Duodenal mucosa (tissue), 2 donors: ENCODE data around the gene SACS.
"Not testable (repeated sequence)": the region's sequence is repeated elsewhere in the genome, so short reads cannot be mapped to it uniquely, and the experiment has no call there.

Source experiments
- H3K27ac ChIP-seq: one replicate; pipeline ENCODE4 v1.7.0; 2013; ENCODE audit warnings: low read depth, low read length
- H3K27me3 ChIP-seq, 2 donors: one replicate each; pipeline ENCODE4 v1.7.0; 2013; ENCODE audit warnings: low read length in 2 of 2, control low read depth in 1 of 2; ENCODE audit not compliant: insufficient read depth in 2 of 2, control insufficient read depth in 1 of 2
- H3K36me3 ChIP-seq, 2 donors: one replicate each; pipeline ENCODE4 v1.7.0; 2013; ENCODE audit warnings: low read length in 2 of 2, control low read depth in 1 of 2; ENCODE audit not compliant: insufficient read depth in 2 of 2, control insufficient read depth in 1 of 2
- H3K4me1 ChIP-seq, 2 donors: one replicate each; pipeline ENCODE4 v1.7.0; 2013; ENCODE audit warnings: low read length in 2 of 2, control low read depth in 1 of 2; ENCODE audit not compliant: insufficient read depth in 2 of 2, control insufficient read depth in 1 of 2
- H3K4me3 ChIP-seq, 2 donors: one replicate each; pipeline ENCODE4 v1.7.0; 2013; ENCODE audit warnings: low read length in 2 of 2, low read depth in 1 of 2
- H3K9ac ChIP-seq, 2 donors: one replicate each; pipeline ENCODE4 v1.7.0; 2013; ENCODE audit warnings: low read length in 2 of 2, low read depth in 1 of 2
- H3K9me3 ChIP-seq, 2 donors: one replicate each; pipeline ENCODE4 v1.7.0; 2013; ENCODE audit warnings: low read length in 2 of 2, control low read depth in 1 of 2; ENCODE audit not compliant: control insufficient read depth in 1 of 2

The SACS gene

DNA sequence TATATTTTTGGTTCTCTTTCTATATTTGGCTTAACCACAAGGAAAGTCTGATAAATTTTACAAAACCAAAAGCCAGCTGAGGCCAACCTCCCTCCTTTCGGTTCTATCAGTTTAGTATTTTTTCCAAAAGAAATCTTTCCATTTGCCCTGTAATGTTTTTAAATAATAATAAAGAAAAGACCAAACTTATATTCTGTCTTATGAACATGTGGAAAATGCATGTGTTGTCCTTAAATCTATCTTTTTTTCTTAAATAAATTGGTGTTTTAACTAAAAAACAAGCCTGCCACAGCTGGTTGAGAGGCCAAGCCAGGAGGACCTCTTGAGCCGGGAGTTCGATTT lies 113.6 kb downstream of the SACS start:
- no peaks in the 10 kb centered on the region for H3K36me3 ChIP-seq
- no peaks in the 10 kb centered on the region for H3K9me3 ChIP-seq
- no peaks in the 10 kb centered on the region for H3K27me3 ChIP-seq
- no peak overlapping the region for H3K9ac ChIP-seq
- peaks cover 0 to 4% of the 10 kb centered on the region in 2 donors for H3K4me1 ChIP-seq
- H3K27ac ChIP-seq, result no peak overlapping the region
- no peak overlapping the region for H3K4me3 ChIP-seq

DNA sequence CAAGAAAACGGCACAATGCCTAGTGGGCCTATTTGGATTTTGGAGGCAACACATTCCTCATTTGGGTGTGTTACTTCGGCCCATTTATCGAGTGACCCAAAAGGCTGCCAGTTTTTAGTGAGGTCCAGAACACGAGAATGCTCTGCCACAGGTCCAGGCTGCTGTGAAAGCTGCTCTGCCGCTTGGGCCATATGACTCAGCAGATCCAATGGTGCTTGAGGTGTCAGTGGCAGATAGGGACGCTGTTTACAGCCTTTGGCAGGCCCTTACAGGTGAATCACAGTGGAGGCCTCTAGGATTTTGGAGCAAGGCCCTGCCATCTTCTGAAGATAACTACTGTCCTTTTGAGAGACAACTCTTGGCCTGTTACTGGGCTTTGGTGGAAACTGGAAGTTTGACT lies 118.7 kb downstream of the SACS start:
- not testable (repeated sequence) for H3K36me3 ChIP-seq, H3K4me1 ChIP-seq, H3K4me3 ChIP-seq, H3K9me3 ChIP-seq, H3K27ac ChIP-seq, H3K27me3 ChIP-seq, H3K9ac ChIP-seq

DNA sequence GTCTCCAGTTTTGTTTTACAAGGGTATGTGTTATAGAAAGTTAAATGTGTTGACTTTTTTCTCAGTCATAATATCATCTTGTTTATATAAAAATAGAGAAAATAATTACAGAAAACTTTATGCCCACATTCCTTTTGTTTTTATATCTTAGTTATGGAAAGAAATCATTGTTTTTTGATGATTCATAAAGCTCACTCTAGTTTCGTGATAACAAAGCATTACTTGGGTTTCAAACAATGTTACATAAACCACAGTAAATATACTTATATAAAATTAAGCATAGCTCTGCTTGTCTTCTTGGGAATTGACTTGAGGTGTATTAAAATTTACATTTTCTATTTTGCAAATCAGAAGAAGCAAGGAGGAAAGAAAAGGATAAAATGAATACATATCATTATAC lies 140.9 kb downstream of the SACS start:
- Histone ChIP-seq H3K4me1 (no peaks in the 10 kb centered on the region), H3K36me3 (no peaks in the 10 kb centered on the region), H3K9ac (no peak overlapping the region), H3K27ac (no peak overlapping the region), H3K9me3 (no peaks in the 10 kb centered on the region), H3K27me3 (no peaks in the 10 kb centered on the region), H3K4me3 (no peak overlapping the region)

DNA sequence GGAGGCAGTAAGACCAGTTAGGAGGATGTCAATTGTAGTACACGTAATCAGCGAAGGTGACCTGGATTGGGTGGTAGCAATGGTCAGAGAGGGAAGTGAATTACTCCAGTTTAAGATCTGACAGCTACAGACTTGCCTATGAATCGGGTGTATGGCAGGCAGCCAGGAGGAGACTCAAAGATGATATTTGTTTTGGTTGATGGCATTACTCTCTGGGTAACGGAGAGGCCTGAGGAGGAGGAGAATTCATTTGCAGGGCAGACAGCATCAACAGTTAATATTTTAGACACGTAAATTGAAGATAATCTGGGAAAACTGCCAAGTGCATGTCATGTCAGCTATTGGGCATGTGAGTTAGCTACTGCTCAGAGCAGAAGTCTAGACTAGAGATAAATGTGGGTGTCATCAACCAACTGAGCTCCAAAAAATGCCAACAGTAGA lies 143.6 kb downstream of the SACS start:
- no peaks in the 10 kb centered on the region for H3K27me3 ChIP-seq
- H3K9me3 ChIP-seq, result no peaks in the 10 kb centered on the region
- H3K36me3 ChIP-seq, result no peaks in the 10 kb centered on the region
- no peaks in the 10 kb centered on the region for H3K4me1 ChIP-seq
- no peak overlapping the region for H3K9ac ChIP-seq
- H3K27ac ChIP-seq, result no peak overlapping the region
- no peak overlapping the region for H3K4me3 ChIP-seq

DNA sequence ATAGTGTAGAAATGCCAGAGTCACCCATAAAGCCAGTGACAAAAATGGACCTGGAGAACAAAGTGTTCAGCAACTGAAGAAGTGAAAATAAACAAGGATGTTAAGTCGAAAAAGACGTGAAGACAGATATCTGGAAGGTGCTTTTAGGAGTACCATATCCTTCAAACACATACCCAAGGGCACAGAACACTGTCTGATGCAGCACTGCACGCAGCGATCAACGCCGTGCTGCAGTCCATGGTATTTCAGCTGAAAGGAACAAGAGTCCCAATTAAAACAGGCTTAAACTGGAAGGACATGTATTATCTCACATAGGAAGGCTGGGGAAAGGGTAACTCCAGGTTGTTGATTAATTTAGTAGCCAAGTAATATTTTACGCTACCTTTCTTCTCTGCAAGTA lies 144.5 kb downstream of the SACS start:
- H3K4me3 ChIP-seq, result no peak overlapping the region
- H3K9ac ChIP-seq, result no peak overlapping the region
- H3K36me3 ChIP-seq, result no peaks in the 10 kb centered on the region
- no peak overlapping the region for H3K27ac ChIP-seq
- H3K27me3 ChIP-seq, result no peaks in the 10 kb centered on the region
- H3K9me3 ChIP-seq, result no peaks in the 10 kb centered on the region
- no peaks in the 10 kb centered on the region for H3K4me1 ChIP-seq

DNA sequence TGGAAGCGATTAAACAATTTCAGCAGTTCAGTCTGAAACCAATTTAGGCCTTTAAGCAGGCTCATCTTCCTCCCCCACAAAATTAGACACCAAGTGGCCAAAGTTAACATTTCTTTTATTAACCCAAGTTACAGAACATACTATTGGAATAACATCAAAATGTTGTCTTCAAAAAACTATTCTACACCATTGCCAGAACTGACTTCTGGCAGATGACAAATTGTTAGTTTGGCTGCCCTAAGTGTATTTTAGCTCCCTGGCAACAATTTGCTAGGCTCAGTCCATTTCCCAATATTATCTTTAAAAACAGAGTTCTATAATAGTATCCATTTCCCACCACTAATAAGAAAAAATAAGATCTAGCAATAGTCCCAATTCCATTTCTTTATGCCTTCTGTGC lies 144.9 kb downstream of the SACS start:
- no peaks in the 10 kb centered on the region for H3K36me3 ChIP-seq
- no peaks in the 10 kb centered on the region for H3K4me1 ChIP-seq
- H3K27ac ChIP-seq, result no peak overlapping the region
- no peaks in the 10 kb centered on the region for H3K9me3 ChIP-seq
- no peaks in the 10 kb centered on the region for H3K27me3 ChIP-seq
- no peak overlapping the region for H3K4me3 ChIP-seq
- H3K9ac ChIP-seq, result no peak overlapping the region

DNA sequence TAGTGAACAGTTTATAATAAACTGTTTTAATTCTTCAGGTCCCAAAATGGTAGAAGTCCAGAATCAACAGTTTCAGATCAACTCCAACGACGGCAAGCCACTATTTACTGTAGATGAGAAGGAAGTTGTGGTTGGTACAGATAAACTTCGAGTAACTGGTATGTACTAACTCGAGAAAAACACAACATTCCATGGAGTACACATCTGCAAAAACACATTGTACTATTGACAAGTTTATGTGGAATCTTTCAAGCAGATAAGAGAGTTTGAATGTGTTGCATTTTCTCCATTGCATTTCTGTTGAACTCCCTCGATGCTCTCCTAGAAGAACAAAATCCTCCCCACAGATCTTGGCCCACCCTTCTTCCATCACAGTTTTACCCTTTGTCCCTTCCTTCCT lies 154.2 kb downstream of the SACS start:
- Histone ChIP-seq H3K27ac (no peak overlapping the region), H3K36me3 (no peaks in the 10 kb centered on the region), H3K4me3 (no peak overlapping the region), H3K27me3 (no peaks in the 10 kb centered on the region), H3K4me1 (no peaks in the 10 kb centered on the region), H3K9ac (no peak overlapping the region), H3K9me3 (no peaks in the 10 kb centered on the region)
